A549 (cell line): ENCODE results near the gene PHACTR2.

Source experiments
- BCL3 ChIP-seq: fragments of >200 bp; sonication (Bioruptor Twin); formaldehyde crosslinking; IDR thresholded peaks from 3 replicates; pipeline ENCODE4 v1.6.1; 2016
- POLR2A ChIP-seq: IDR thresholded peaks from 2 replicates; pipeline ENCODE4 v1.6.1; 2012; ENCODE audit warnings: mild to moderate bottlenecking, low read length
- RAD21 ChIP-seq, 2 experiments: fragments of >200 bp in 1 of 2; sonication (Bioruptor Twin) in 1 of 2; formaldehyde crosslinking in 1 of 2; IDR thresholded peaks in 1 of 2; conservative IDR thresholded peaks in 1 of 2; 2 replicates in 1 of 2; 3 replicates in 1 of 2; pipeline ENCODE4 v1.6.1; 2012 to 2018; ENCODE audit warnings: inconsistent platforms in 1 of 2
- RCOR1 ChIP-seq: fragments of 150-350 bp; IDR thresholded peaks from 2 replicates; pipeline ENCODE4 v1.6.1; 2014; ENCODE audit warnings: antibody characterized with exemption, low read length, low read depth
- ZC3H11A ChIP-seq: fragments of 450-650 bp; IDR thresholded peaks from 2 replicates; pipeline ENCODE4 v1.6.1; 2014; ENCODE audit warnings: antibody characterized with exemption, mild to moderate bottlenecking
- TF ChIP-seq, protein P1 (sequence below): fragments of >200 bp; sonication (Bioruptor Twin); formaldehyde crosslinking; IDR thresholded peaks from 3 replicates; pipeline ENCODE4 v1.5.1; 2016
- TF ChIP-seq, protein P2 (sequence below): IDR thresholded peaks from 2 replicates; pipeline ENCODE4 v1.6.1; 2012

DNA sequence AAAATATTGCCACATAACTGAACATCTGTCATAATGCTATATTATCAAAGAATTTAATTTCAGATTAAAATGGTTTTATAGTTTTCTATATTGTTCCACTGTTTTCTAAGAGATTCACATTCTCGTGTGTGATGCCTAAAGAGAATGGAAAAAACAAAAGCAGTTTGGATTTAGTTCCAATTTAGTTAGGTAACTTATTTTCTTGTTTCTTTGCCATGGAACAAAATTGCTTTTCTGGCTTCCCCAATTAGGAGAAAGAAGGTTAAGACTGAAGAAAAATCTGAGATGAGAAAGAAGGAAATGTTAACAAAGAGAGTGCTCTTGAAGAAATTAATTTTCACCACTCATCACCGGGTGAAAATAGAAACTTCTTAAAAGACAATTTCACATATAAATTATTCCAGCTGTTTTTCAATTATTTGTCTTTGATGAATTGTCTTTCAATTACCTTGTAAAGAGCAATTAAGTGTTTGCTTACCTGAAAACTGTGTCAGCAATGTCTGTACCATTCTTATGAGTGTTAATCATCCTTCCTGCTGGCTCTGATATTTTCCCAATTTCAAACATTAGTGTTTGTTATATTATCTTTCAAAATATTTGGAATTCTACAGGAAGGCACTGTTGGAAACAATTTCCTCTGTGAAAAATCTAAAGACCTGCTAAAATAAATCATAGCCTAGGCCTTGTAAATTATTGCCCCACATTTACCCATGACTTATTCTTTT is 19.5 kb downstream of the PHACTR2 start:
- TF ChIP-seq RCOR1 (no peak), POLR2A (no peak), RAD21 (conservative IDR thresholded peaks at IDR 0.05 in 1 of 2, IDR thresholded peaks at IDR 0.05 in 1 of 2) (no peak), ZC3H11A (no peak), BCL3 (no peak)
- TF ChIP-seq, protein P1, sequence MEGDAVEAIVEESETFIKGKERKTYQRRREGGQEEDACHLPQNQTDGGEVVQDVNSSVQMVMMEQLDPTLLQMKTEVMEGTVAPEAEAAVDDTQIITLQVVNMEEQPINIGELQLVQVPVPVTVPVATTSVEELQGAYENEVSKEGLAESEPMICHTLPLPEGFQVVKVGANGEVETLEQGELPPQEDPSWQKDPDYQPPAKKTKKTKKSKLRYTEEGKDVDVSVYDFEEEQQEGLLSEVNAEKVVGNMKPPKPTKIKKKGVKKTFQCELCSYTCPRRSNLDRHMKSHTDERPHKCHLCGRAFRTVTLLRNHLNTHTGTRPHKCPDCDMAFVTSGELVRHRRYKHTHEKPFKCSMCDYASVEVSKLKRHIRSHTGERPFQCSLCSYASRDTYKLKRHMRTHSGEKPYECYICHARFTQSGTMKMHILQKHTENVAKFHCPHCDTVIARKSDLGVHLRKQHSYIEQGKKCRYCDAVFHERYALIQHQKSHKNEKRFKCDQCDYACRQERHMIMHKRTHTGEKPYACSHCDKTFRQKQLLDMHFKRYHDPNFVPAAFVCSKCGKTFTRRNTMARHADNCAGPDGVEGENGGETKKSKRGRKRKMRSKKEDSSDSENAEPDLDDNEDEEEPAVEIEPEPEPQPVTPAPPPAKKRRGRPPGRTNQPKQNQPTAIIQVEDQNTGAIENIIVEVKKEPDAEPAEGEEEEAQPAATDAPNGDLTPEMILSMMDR: no peak
- TF ChIP-seq, protein P2, sequence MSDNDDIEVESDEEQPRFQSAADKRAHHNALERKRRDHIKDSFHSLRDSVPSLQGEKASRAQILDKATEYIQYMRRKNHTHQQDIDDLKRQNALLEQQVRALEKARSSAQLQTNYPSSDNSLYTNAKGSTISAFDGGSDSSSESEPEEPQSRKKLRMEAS: no peak
